Measurements from ENCODE around the gene CDC42SE2.

GRCh38 chr5:131270809-131271208 lies 7.0 kb downstream of the CDC42SE2 start:
- TF ChIP-seq CTCF (IDR thresholded peaks at IDR 0.05) (no peak), POLR2A (IDR thresholded peaks at IDR 0.05) (no peak)

Data from esophagus squamous epithelium (tissue), 4 donors.